Karpas-422 (cell line): Measurements from ENCODE around the gene GLA. TPM values are rescaled to one million over a fixed set of nuclear protein-coding genes. Genes with fewer than 3 reads are reported as not detected.
A peak's percentile ranks its signal among the peaks of the same experiment; 100 is the strongest.

ENCODE experiments used
- DNase-seq: peaks from one replicate; pipeline ENCODE4 v3.0.0-alpha.2; 2015
- H2AFZ ChIP-seq: fragments of 200-600 bp; sonication (generic); 2 replicates; pipeline ENCODE4 v1.6.1; 2014; ENCODE audit warnings: antibody characterized with exemption, low read length, mixed read lengths
- H3K27ac ChIP-seq: fragments of 200-600 bp; sonication (generic); 2 replicates; pipeline ENCODE4 v1.5.1; 2014; ENCODE audit warnings: mild to moderate bottlenecking, low read length, moderate library complexity
- H3K27me3 ChIP-seq: fragments of 200-600 bp; sonication (generic); 2 replicates; pipeline ENCODE4 v1.6.1; 2014; ENCODE audit warnings: low read length, mixed read lengths
- H3K36me3 ChIP-seq: fragments of 200-600 bp; sonication (generic); 2 replicates; pipeline ENCODE4 v1.6.1; 2014; ENCODE audit warnings: low read length, mixed read lengths; ENCODE audit not compliant: insufficient read depth
- H3K4me1 ChIP-seq: fragments of 200-600 bp; sonication (generic); 2 replicates; pipeline ENCODE4 v1.6.1; 2014; ENCODE audit warnings: mild to moderate bottlenecking, low read length, mixed read lengths
- H3K4me2 ChIP-seq: fragments of 200-600 bp; sonication (generic); 2 replicates; pipeline ENCODE4 v1.6.1; 2014; ENCODE audit warnings: low read length, low read depth, mild to moderate bottlenecking; ENCODE audit not compliant: poor library complexity, severe bottlenecking
- H3K4me3 ChIP-seq: fragments of 200-600 bp; sonication (generic); 2 replicates; pipeline ENCODE4 v1.5.1; 2014; ENCODE audit warnings: mild to moderate bottlenecking, antibody characterized with exemption, low read length, mixed read lengths
- H3K79me2 ChIP-seq: fragments of 200-600 bp; sonication (generic); 2 replicates; pipeline ENCODE4 v1.6.1; 2014; ENCODE audit warnings: mild to moderate bottlenecking, low read length, mixed read lengths
- H3K9ac ChIP-seq: fragments of 200-600 bp; sonication (generic); 2 replicates; pipeline ENCODE4 v1.6.0; 2014; ENCODE audit warnings: low read length
- H3K9me2 ChIP-seq: fragments of 200-600 bp; sonication (generic), shearing (Covaris generic); replicated peaks from 2 replicates; pipeline ENCODE4 v1.6.0; 2014; ENCODE audit warnings: mild to moderate bottlenecking, low read length, moderate library complexity; ENCODE audit not compliant: insufficient read depth
- H3K9me3 ChIP-seq: fragments of 300-700, 200-600 bp; sonication (generic); 2 replicates; pipeline ENCODE4 v1.6.1; 2014; ENCODE audit warnings: low read length, mixed read lengths
- H4K20me1 ChIP-seq: fragments of 200-600 bp; sonication (generic); 2 replicates; pipeline ENCODE4 v1.6.1; 2014; ENCODE audit warnings: mild to moderate bottlenecking, antibody characterized with exemption, low read length, low read depth; ENCODE audit not compliant: insufficient read depth
- total RNA-seq: library from RNA; depleted of rRNA; stranded (reverse); fragments of >200 nt; shearing (Covaris generic); gene quantifications from 2 replicates; pipeline ENCODE4 v1.2.3, GENCODE V29; 2014; ENCODE audit warnings: low replicate concordance

GLA gene
- total RNA-seq, 1 experiment from 2014 or later: 30.1 TPM

- Histone ChIP-seq H3K79me2 (peaks cover 69% of the 10 kb centered on the region), H3K9ac (peak overlapping the region; percentile 77), H3K27me3 (no peaks in the 10 kb centered on the region), H2AFZ (no peak overlapping the region), H3K4me2 (peak overlapping the region; percentile 83), H3K9me3 (no peaks in the 10 kb centered on the region), H3K36me3 (no peaks in the 10 kb centered on the region), H3K4me1 (peaks cover 51% of the 10 kb centered on the region), H4K20me1 (peaks cover 3% of the 10 kb centered on the region; the same call in 1 of the 2 replicates), H3K4me3 (peak overlapping the region; percentile 73), H3K9me2 (no peaks in the 10 kb centered on the region), H3K27ac (peak overlapping the region; percentile 83)
- no peak for DNase-seq
Measured at GRCh38 chrX:101409043-101409442, 1.3 kb upstream of the GLA start.

DNA sequence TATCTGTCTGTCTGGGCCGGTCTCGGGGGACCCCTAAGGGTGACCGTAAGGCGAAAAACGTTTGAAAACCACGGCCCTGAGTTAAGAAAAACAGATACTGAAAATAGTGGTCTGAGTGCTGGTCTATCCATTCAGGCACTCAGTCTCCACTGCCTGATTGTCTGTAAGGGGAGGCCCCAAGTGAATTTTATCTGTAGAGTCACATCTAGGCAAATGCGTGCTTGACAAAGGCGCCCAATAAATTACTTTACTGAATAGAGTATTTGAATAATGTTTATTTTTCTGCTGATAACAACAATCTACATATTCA, 762 bp upstream of the GLA start:
- peaks cover 46% of the 10 kb centered on the region for H3K4me1 ChIP-seq
- H3K79me2 ChIP-seq: peaks cover 72% of the 10 kb centered on the region
- H3K36me3 ChIP-seq: peaks cover 4% of the 10 kb centered on the region; the same call in 1 of the 2 replicates
- no peaks in the 10 kb centered on the region for H3K27me3 ChIP-seq
- H3K9me3 ChIP-seq: no peaks in the 10 kb centered on the region
- no peaks in the 10 kb centered on the region for H3K9me2 ChIP-seq
- no peak overlapping the region for H2AFZ ChIP-seq
- DNase-seq: no peak
- H3K4me2 ChIP-seq: peak overlapping the region; percentile 83
- peak overlapping the region; percentile 73 for H3K4me3 ChIP-seq
- peak overlapping the region; percentile 77 for H3K9ac ChIP-seq
- peak overlapping the region; percentile 83 for H3K27ac ChIP-seq
- peaks cover 3% of the 10 kb centered on the region; the same call in 1 of the 2 replicates for H4K20me1 ChIP-seq

- Histone ChIP-seq H3K9me3 (no peaks in the 10 kb centered on the region), H2AFZ (no peak overlapping the region), H3K9ac (peak overlapping the region; percentile 76), H3K4me3 (peak overlapping the region; percentile 76), H3K36me3 (peaks cover 4% of the 10 kb centered on the region; the same call in 1 of the 2 replicates), H3K9me2 (no peaks in the 10 kb centered on the region), H3K27me3 (no peaks in the 10 kb centered on the region), H4K20me1 (peaks cover 1% of the 10 kb centered on the region; the same call in 1 of the 2 replicates), H3K4me2 (peak overlapping the region; percentile 86), H3K27ac (peak overlapping the region; percentile 51), H3K79me2 (peaks cover 70% of the 10 kb centered on the region), H3K4me1 (peaks cover 34% of the 10 kb centered on the region)
- DNase-seq: peak; percentile 66
Measured at GRCh38 chrX:101407167-101407747, 468 bp downstream of the GLA start.

DNA sequence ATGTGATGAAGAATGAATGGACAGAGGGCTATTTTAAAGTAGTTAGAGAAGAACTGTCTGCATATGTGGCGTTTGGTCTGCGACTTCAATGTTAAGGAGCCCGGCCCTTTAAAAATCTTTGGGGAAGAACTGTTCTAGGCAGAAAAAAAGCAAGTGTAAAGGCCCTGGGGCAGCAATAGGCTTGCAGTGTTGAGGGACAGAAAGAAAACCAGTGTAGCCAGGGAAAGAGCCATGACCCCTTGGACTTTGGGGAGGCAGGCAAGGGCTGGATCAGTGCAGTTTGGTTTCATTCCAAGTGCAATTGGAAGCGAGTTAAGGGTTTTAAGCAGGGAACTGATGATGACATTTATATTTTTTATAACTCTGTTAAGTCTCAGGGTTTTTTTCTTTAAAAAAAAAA, 7.9 kb downstream of the GLA start:
- no peaks in the 10 kb centered on the region for H3K9me3 ChIP-seq
- peaks cover 4% of the 10 kb centered on the region; the same call in 1 of the 2 replicates for H3K36me3 ChIP-seq
- no peak overlapping the region for H2AFZ ChIP-seq
- H3K9ac ChIP-seq: no peak overlapping the region
- H3K27me3 ChIP-seq: no peaks in the 10 kb centered on the region
- no peak overlapping the region for H3K4me3 ChIP-seq
- H3K4me2 ChIP-seq: no peak overlapping the region
- H4K20me1 ChIP-seq: no peaks in the 10 kb centered on the region
- no peak overlapping the region for H3K27ac ChIP-seq
- H3K4me1 ChIP-seq: 0 out of 2 replicates have a peak, but pooled peaks cover 4% of the 10 kb centered on the region
- DNase-seq: no peak
- H3K79me2 ChIP-seq: peaks cover 8% of the 10 kb centered on the region
- H3K9me2 ChIP-seq: no peaks in the 10 kb centered on the region

- no peak overlapping the region for H3K9ac ChIP-seq
- H3K4me1 ChIP-seq: peaks cover 5% of the 10 kb centered on the region; the same call in 1 of the 2 replicates
- DNase-seq: no peak
- no peaks in the 10 kb centered on the region for H4K20me1 ChIP-seq
- no peak overlapping the region for H3K4me3 ChIP-seq
- H3K79me2 ChIP-seq: no peaks in the 10 kb centered on the region
- H3K4me2 ChIP-seq: no peak overlapping the region
- no peak overlapping the region for H3K27ac ChIP-seq
- H2AFZ ChIP-seq: no peak overlapping the region
- no peaks in the 10 kb centered on the region for H3K9me3 ChIP-seq
- no peaks in the 10 kb centered on the region for H3K27me3 ChIP-seq
- peaks cover under 1% of the 10 kb centered on the region; the same call in 1 of the 2 replicates for H3K36me3 ChIP-seq
- no peaks in the 10 kb centered on the region for H3K9me2 ChIP-seq
Measured at GRCh38 chrX:101398694-101399093, 9.0 kb downstream of the GLA start.

GRCh38 chrX:101397779-101398178, 9.9 kb downstream of the GLA start:
- Histone ChIP-seq H3K9ac (no peak overlapping the region), H3K4me3 (no peak overlapping the region), H3K4me2 (no peak overlapping the region), H4K20me1 (no peaks in the 10 kb centered on the region), H3K9me3 (no peaks in the 10 kb centered on the region), H3K36me3 (no peaks in the 10 kb centered on the region; the same call in 1 of the 2 replicates), H3K9me2 (no peaks in the 10 kb centered on the region), H3K4me1 (peaks cover 11% of the 10 kb centered on the region; the same call in 1 of the 2 replicates), H3K27ac (no peak overlapping the region), H2AFZ (no peak overlapping the region), H3K79me2 (no peaks in the 10 kb centered on the region), H3K27me3 (no peaks in the 10 kb centered on the region)
- DNase-seq: no peak

DNA sequence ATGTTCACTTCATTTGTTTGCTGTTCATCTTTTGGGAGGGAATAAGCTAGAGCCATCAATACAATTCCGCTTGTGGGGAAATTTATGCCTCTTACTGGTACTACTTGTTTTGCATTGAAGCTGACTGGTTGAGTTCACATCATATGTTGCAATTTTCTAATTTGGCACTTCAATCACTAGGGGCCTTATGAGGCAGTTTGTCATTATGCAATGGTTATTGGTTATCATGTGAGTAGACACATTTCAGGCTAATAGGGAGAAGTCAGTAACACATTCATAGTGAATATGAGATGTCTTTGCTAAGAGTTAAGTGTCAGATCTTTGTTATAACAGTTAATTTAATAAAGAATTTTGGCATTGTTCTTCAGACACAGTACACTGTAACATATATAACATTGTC, 11.9 kb downstream of the GLA start:
- Histone ChIP-seq H3K9ac (no peak overlapping the region), H3K4me2 (no peak overlapping the region), H3K36me3 (peaks cover 13% of the 10 kb centered on the region), H3K79me2 (peaks cover 10% of the 10 kb centered on the region), H3K9me2 (no peaks in the 10 kb centered on the region), H3K27me3 (no peaks in the 10 kb centered on the region), H4K20me1 (no peaks in the 10 kb centered on the region), H3K4me1 (peaks cover 21% of the 10 kb centered on the region), H3K9me3 (no peaks in the 10 kb centered on the region), H2AFZ (no peak overlapping the region), H3K27ac (peak overlapping the region; percentile 24; the same call in 1 of the 2 replicates), H3K4me3 (no peak overlapping the region)
- peak; percentile 62 for DNase-seq

DNA sequence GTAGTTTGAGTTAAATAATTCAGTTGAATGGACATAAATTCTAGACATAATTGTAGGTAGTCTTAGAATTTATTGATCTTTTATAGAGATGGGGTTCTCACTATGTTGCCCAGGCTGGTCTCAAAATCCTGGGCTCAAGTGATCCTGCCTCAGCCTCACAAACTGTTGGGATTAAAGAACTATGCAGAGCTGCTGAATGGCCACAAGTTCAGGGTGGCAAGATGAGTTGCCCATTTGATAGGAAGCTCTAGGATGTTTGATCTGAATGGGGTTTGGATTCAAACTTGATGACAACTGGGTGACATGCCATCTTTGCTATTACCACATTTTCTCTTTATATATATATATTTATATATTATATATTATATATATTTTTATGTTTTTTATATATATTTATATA, 13.4 kb downstream of the GLA start:
- Histone ChIP-seq H3K4me3 (no peak overlapping the region), H3K4me2 (no peak overlapping the region), H3K79me2 (peaks cover 20% of the 10 kb centered on the region), H3K36me3 (peaks cover 13% of the 10 kb centered on the region), H3K27me3 (no peaks in the 10 kb centered on the region), H3K27ac (no peak overlapping the region; the same call in 1 of the 2 replicates), H4K20me1 (no peaks in the 10 kb centered on the region), H3K9me2 (no peaks in the 10 kb centered on the region), H3K4me1 (peaks cover 25% of the 10 kb centered on the region), H3K9ac (no peak overlapping the region), H3K9me3 (no peaks in the 10 kb centered on the region), H2AFZ (no peak overlapping the region)
- peak; percentile 47 for DNase-seq
